Prostate gland (tissue), 2 donors: ENCODE data around the gene HRH2.

ENCODE experiments used
- POLR2AphosphoS5 ChIP-seq: sonication (generic); formaldehyde crosslinking; IDR thresholded peaks from one replicate; pipeline ENCODE4 v1.6.1; 2017; ENCODE audit warnings: antibody characterized with exemption
- TF ChIP-seq, protein P1 (sequence below), 4 experiments: fragments of 200-600 bp in 2 of 4; fragments of 450-650 bp in 2 of 4; sonication (generic) in 2 of 4; IDR thresholded peaks; 1 replicate in 3 of 4; 2 replicates in 1 of 4; pipeline ENCODE4 v1.5.1; 2016 to 2019; ENCODE audit warnings: antibody characterized with exemption in 4 of 4, mild to moderate bottlenecking in 2 of 4, moderate library complexity in 2 of 4

GRCh38 chr5:175646251-175646650, 11.6 kb upstream of the HRH2 start:
- TF ChIP-seq, protein P1, sequence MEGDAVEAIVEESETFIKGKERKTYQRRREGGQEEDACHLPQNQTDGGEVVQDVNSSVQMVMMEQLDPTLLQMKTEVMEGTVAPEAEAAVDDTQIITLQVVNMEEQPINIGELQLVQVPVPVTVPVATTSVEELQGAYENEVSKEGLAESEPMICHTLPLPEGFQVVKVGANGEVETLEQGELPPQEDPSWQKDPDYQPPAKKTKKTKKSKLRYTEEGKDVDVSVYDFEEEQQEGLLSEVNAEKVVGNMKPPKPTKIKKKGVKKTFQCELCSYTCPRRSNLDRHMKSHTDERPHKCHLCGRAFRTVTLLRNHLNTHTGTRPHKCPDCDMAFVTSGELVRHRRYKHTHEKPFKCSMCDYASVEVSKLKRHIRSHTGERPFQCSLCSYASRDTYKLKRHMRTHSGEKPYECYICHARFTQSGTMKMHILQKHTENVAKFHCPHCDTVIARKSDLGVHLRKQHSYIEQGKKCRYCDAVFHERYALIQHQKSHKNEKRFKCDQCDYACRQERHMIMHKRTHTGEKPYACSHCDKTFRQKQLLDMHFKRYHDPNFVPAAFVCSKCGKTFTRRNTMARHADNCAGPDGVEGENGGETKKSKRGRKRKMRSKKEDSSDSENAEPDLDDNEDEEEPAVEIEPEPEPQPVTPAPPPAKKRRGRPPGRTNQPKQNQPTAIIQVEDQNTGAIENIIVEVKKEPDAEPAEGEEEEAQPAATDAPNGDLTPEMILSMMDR (IDR thresholded peaks at IDR 0.05) = no peak
- no peak for TF ChIP-seq POLR2AphosphoS5
